ENCODE measurements around the gene YWHAH.

- TF ChIP-seq CTCF (IDR thresholded peaks at IDR 0.05; ENCODE audit: insufficient read depth, low read depth, low read length) (no peak), EZH2 (IDR thresholded peaks at IDR 0.05; ENCODE audit: insufficient read depth, low read length) (no peak)
Observed at GRCh38 chr22:31937341-31937740, 7.0 kb upstream of the YWHAH start.

Measured in astrocyte (in vitro differentiated cells and primary cell).